Measurements from ENCODE around the gene GART. TPM values are rescaled to one million over a fixed set of nuclear protein-coding genes. Genes with fewer than 3 reads are reported as not detected.

The GART gene
- total and polyA plus RNA-seq, 2 donors (not counting 3 experiments of a cell fraction or from before 2014, with no cell fraction given): 12.0 to 112 TPM

- intact Hi-C loops (cut with micrococcal nuclease): loop anchor here (5.0 kb wide), 1 partner anchor 310 kb away; no protein-coding TSS in a partner anchor
- H3K27ac ChIP-seq (ENCODE audit: insufficient read depth, low read depth, low read length): no peak overlapping the region
- dilution Hi-C loops (cut with MboI; ENCODE audit: extremely low pct_ligation_motif_present, low sequenced_read_pairs): no loop called here
- H3K36me3 ChIP-seq (ENCODE audit: control insufficient read depth in 2 of 2, extremely low read depth in 1 of 2, insufficient read depth in 2 of 2, low read length in 2 of 2): peaks cover 0 to 6% of the 10 kb centered on the region in 2 experiments
- peak overlapping the region; percentile 85 for H3K4me2 ChIP-seq (ENCODE audit: insufficient read depth, low read length)
- no peaks in the 10 kb centered on the region for H3K9me3 ChIP-seq (replicated peaks; ENCODE audit: control insufficient read depth, insufficient read depth, low read length)
- H4K20me1 ChIP-seq (replicated peaks; ENCODE audit: control insufficient read depth, extremely low read depth, insufficient read depth, low read length): no peaks in the 10 kb centered on the region
- H3K4me1 ChIP-seq (ENCODE audit: control insufficient read depth, extremely low read depth, insufficient read depth, low read length): peaks cover 18% of the 10 kb centered on the region
- FAIRE-seq (no peak), DNase-seq (ENCODE audit: low read depth, low spot score) (no peak)
- H3K79me2 ChIP-seq (ENCODE audit: control insufficient read depth, insufficient read depth, low read length): peaks cover 27% of the 10 kb centered on the region
- no peaks in the 10 kb centered on the region for H3K27me3 ChIP-seq (ENCODE audit: control insufficient read depth in 2 of 2, insufficient read depth in 2 of 2, low read length in 2 of 2)
- peak overlapping the region in 1 of 3 experiments; percentile 84 for H3K4me3 ChIP-seq (replicated peaks in 1 of 3; ENCODE audit: insufficient read depth in 1 of 3, low read depth in 1 of 3, low read length in 3 of 3)
- ChIA-PET CTCF (interaction anchor here (1.4 kb wide), 1 partner anchor 19 kb away, joined by 5 read pairs; no protein-coding TSS in a partner anchor), POLR2A (no interaction called here)
- H2AFZ ChIP-seq (ENCODE audit: low read depth, low read length): no peak overlapping the region
- no peaks in the 10 kb centered on the region for H3K9me1 ChIP-seq (replicated peaks; ENCODE audit: control insufficient read depth, extremely low read depth, insufficient read depth, low read length)
- BruUV-seq (replicated peaks): no TSS peak
- TF ChIP-seq CTCF (IDR thresholded peaks at IDR 0.05; ENCODE audit: extremely low read depth in 1 of 2, insufficient read depth in 1 of 2, low read depth in 1 of 2, low read length in 2 of 2) (no peak), GATA2 (IDR thresholded peaks at IDR 0.05; ENCODE audit: insufficient read depth, insufficient read length, low read depth, low read length) (no peak), POLR2AphosphoS5 (IDR thresholded peaks at IDR 0.05; ENCODE audit: insufficient read depth, low read depth, low read length) (no peak), POLR2A (IDR thresholded peaks at IDR 0.05; ENCODE audit: low read depth, low read length) (no peak)
- H3K9ac ChIP-seq (replicated peaks; ENCODE audit: extremely low read depth, insufficient read depth, low read length): no peak overlapping the region
Observed at GRCh38 chr21:33586927-33587326, 45.0 kb upstream of the GART start.

- POLR2A ChIA-PET: interaction anchor here (0.7 kb wide), 1 partner anchor 10 kb away, joined by 3 read pairs; no protein-coding TSS in a partner anchor
Observed at GRCh38 chr21:33584455-33584854, 42.5 kb upstream of the GART start.

More at GRCh38 chr21:33584455-33584854, 42.5 kb upstream of the GART start:
- H3K4me3 ChIP-seq (replicated peaks in 1 of 3; ENCODE audit: insufficient read depth in 1 of 3, low read depth in 1 of 3, low read length in 3 of 3): no peak overlapping the region
- no peaks in the 10 kb centered on the region for H4K20me1 ChIP-seq (replicated peaks; ENCODE audit: control insufficient read depth, extremely low read depth, insufficient read depth, low read length)
- DNase-seq (ENCODE audit: low read depth, low spot score): no peak
- H3K9me3 ChIP-seq (replicated peaks; ENCODE audit: control insufficient read depth, insufficient read depth, low read length): no peaks in the 10 kb centered on the region
- no TSS peak for BruUV-seq (replicated peaks)
- no peak overlapping the region for H3K4me2 ChIP-seq (ENCODE audit: insufficient read depth, low read length)
- no peaks in the 10 kb centered on the region for H3K9me1 ChIP-seq (replicated peaks; ENCODE audit: control insufficient read depth, extremely low read depth, insufficient read depth, low read length)
- intact Hi-C loops (cut with micrococcal nuclease): no loop called here
- H3K9ac ChIP-seq (replicated peaks; ENCODE audit: extremely low read depth, insufficient read depth, low read length): no peak overlapping the region
- H3K27ac ChIP-seq (ENCODE audit: insufficient read depth, low read depth, low read length): no peak overlapping the region
- dilution Hi-C loops (cut with MboI; ENCODE audit: extremely low pct_ligation_motif_present, low sequenced_read_pairs): no loop called here
- peaks cover 0 to 8% of the 10 kb centered on the region in 2 experiments for H3K36me3 ChIP-seq (ENCODE audit: control insufficient read depth in 2 of 2, extremely low read depth in 1 of 2, insufficient read depth in 2 of 2, low read length in 2 of 2)
- FAIRE-seq: no peak
- H3K4me1 ChIP-seq (ENCODE audit: control insufficient read depth, extremely low read depth, insufficient read depth, low read length): peaks cover 16% of the 10 kb centered on the region
- no peaks in the 10 kb centered on the region for H3K27me3 ChIP-seq (ENCODE audit: control insufficient read depth in 2 of 2, insufficient read depth in 2 of 2, low read length in 2 of 2)
- peaks cover 27% of the 10 kb centered on the region for H3K79me2 ChIP-seq (ENCODE audit: control insufficient read depth, insufficient read depth, low read length)
- CTCF ChIA-PET: interaction anchor here (5.2 kb wide), 1 partner anchor 21 kb away, joined by 32 read pairs; no protein-coding TSS in a partner anchor
- no peak overlapping the region for H2AFZ ChIP-seq (ENCODE audit: low read depth, low read length)
- TF ChIP-seq EZH2 (IDR thresholded peaks at IDR 0.05; ENCODE audit: borderline replicate concordance, low read depth, low read length, severe bottlenecking) (no peak), FOS (IDR thresholded peaks at IDR 0.05; ENCODE audit: borderline replicate concordance, insufficient read depth, low read length) (no peak)

Measured in endothelial cell of umbilical vein (primary cell).